ENCODE results near the gene ULBP1.
A peak's percentile ranks its signal among the peaks of the same experiment; 100 is the strongest.
"Not testable (repeated sequence)": the region's sequence is repeated elsewhere in the genome, so short reads cannot be mapped to it uniquely, and the experiment has no call there.

ULBP1 gene

DNA sequence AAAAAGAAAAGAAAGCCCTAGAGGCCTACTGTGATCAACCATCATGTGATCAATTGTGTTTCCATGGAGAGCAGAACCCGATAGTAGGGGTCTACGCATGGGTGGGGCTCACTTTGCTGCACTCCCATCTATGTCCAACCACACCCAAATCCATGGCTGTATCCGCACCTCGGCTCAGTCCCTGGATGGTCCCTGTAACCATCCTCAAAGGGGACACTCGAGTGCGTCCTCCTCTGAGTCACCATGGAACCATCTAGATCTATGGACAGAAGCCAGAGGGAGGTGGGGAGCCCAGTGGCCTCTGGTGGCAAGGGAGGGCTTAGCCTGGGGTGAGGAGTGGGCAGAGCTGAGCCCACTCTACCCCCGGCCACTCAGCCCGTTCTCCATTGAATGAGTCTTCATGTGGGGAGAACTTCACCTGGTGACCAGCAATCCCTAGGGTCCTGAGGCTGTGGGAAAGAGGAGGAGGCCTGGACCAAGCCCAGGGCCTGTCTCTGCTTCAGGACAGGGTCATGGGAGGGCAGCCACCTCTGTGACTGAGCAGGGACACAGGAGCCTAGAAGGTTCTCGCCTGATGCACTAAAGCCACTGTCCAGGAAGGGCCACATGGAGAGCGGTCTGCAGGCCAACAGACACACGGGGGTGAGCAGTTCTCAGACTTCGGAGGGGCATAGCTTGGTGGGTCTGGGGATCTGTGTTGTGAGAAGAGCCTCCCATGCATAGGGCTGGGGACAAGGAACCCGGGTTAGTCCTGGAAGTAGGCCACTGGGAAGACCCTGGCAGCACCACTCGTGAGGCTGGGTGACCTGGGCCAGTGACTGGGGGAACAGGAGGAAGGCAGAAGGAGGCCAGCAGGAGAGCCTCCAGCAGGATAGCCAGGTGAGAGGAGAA lies 42.3 kb downstream of the ULBP1 start:
- TF ChIP-seq, protein P1, sequence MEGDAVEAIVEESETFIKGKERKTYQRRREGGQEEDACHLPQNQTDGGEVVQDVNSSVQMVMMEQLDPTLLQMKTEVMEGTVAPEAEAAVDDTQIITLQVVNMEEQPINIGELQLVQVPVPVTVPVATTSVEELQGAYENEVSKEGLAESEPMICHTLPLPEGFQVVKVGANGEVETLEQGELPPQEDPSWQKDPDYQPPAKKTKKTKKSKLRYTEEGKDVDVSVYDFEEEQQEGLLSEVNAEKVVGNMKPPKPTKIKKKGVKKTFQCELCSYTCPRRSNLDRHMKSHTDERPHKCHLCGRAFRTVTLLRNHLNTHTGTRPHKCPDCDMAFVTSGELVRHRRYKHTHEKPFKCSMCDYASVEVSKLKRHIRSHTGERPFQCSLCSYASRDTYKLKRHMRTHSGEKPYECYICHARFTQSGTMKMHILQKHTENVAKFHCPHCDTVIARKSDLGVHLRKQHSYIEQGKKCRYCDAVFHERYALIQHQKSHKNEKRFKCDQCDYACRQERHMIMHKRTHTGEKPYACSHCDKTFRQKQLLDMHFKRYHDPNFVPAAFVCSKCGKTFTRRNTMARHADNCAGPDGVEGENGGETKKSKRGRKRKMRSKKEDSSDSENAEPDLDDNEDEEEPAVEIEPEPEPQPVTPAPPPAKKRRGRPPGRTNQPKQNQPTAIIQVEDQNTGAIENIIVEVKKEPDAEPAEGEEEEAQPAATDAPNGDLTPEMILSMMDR (IDR thresholded peaks at IDR 0.05; ENCODE audit: extremely low read depth, insufficient read depth, missing control alignments), result no peak
- in situ Hi-C loops (cut with MboI; ENCODE audit: low pct_unique_long_range_greater_than_20kb, low sequenced_read_pairs, unreplicated experiment), result loop anchor here (10.0 kb wide), 1 partner anchor 61 kb away; the partner anchor contains the start of gene ULBP2
- DNase-seq (ENCODE audit: low spot score), result no peak

DNA sequence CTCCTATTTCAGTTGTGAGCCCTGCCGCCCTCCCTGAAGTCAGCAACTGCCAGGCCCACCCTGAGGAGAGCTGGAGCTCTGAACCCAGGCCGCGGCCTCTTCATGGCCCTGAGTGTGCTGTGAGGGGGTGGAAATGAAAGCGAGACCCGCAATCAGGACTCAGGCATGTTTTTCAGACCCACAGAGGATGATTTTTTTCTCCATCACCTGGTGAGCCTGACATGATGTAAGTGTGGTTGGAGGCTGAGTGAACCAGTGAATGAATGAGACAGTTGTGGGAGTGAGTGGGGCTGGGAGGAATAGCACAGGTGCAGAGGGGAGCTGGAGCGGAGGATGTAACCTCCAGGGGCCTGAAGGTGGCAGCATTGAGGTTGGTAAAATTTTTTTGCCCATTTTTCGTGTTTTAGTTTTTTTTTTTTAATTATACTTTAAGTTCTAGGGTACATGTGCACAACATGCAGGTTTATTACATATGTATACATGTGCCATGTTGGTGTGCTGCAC lies 43.3 kb downstream of the ULBP1 start:
- TF ChIP-seq, protein P1 (IDR thresholded peaks at IDR 0.05; ENCODE audit: extremely low read depth, insufficient read depth, missing control alignments), result peak; percentile 51
- DNase-seq (ENCODE audit: low spot score), result peak; percentile 67
- in situ Hi-C loops (cut with MboI; ENCODE audit: low pct_unique_long_range_greater_than_20kb, low sequenced_read_pairs, unreplicated experiment), result loop anchor here (10.0 kb wide), 1 partner anchor 62 kb away; the partner anchor contains the start of gene ULBP2

DNA sequence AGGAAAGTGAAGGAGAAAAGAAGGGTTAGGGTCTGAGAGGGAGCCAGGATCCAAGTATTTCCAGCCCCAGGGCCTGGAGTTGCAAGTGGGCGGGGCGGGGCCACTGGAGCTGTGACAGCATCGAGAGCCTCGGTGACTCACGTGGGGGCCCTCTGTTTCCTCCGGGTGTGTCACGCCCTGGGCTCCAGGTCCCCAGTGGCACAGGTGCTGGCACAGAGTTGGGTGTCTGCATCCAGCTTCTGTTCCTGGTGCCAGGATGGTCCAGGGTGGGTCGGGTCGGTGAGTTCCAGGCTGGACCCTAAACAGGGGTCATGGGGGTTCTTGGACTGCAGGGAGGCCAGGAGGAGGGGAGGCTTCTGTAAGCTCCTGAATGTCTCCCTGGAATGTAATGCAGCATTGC lies 44.8 kb downstream of the ULBP1 start:
- in situ Hi-C loops (cut with MboI; ENCODE audit: low pct_unique_long_range_greater_than_20kb, low sequenced_read_pairs, unreplicated experiment), result loop anchor here (10.0 kb wide), 1 partner anchor 64 kb away; the partner anchor contains the start of gene ULBP2
- no peak for DNase-seq (ENCODE audit: low spot score)
- TF ChIP-seq, protein P1 (IDR thresholded peaks at IDR 0.05; ENCODE audit: extremely low read depth, insufficient read depth, missing control alignments), result no peak

DNA sequence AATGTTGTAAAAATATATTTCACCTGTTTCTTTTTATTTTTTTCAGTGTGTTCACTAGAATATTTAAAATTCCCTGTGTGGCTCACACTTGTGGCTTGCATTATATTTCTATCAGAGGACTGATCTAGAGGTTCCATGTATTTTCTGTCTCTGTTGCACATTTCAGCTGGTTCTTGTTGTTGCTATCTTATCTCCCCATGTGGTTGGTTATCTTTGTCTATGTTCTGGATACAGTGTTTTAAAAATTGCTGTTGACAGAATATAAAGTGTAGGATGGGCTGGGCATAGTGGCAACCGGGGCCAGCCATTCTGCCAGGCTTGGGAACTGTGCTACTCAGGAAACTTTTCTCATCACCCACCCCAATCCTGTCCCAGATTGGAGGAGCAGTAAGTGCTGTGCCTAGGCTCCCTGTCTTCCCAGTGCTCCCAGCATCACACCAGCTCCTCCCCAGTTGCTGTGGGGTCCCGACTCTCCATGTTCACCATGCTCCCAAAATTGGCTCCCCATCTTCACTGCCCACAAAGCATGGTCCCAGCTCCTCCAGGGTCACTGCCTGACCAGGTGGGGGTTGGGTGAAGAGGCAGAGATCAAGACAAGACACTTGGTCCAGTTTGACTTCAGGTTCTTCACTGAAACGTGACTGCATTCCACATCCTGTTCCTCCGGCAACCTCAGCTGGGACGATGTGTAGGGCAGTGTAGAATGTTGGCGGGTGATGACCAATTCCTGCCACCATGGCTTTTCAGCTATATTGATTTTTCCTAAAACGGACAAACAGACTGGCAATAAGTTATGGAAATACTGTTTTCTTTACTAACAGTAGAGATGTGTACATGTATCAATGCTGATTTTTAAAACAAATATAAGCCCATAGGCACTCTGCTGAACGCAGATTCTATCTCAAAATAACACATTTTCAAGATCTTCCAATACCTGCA lies 49.4 kb downstream of the ULBP1 start:
- DNase-seq (ENCODE audit: low spot score); in situ Hi-C loops (cut with MboI; ENCODE audit: low pct_unique_long_range_greater_than_20kb, low sequenced_read_pairs, unreplicated experiment): not testable (repeated sequence)

DNA sequence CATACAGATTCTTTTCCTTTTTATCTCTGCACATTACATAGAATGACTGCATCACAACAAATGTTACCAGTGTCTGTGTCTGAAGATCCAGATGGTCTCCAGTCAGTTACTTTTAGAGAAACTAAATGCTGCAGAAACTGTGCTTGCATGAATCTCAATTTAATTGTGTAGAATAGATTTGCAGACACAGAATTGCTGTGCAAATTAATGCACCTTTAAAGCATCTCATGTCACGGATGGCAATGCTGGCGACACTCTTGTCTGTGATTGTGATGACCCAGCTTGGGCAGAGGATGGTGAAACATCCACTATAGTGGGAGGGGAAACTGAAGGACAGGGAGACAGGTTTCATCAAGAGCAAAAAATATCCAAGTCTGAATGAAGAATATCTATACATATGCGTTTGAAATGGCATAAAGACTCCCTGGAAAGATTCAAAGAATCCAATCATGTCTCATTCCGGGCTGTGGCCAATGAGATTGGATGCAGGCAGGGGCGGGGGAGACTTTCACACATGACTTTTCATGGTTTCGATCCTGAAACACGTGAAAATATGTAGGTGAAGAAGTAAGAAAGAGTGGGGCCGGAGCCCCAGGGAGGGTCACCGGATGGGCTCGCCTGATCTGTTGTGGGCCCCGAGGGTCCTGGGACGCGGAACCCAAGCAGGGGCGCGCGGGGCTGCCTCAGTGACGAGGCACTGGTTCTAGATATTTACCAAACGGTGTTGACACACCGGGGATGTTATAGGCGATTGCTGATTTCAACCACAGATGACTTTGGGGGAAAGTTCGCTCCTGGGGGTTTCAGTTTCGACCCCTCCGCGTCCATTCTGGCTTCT lies 50.3 kb downstream of the ULBP1 start:
- DNase-seq (ENCODE audit: low spot score); in situ Hi-C loops (cut with MboI; ENCODE audit: low pct_unique_long_range_greater_than_20kb, low sequenced_read_pairs, unreplicated experiment): not testable (repeated sequence)

DNA sequence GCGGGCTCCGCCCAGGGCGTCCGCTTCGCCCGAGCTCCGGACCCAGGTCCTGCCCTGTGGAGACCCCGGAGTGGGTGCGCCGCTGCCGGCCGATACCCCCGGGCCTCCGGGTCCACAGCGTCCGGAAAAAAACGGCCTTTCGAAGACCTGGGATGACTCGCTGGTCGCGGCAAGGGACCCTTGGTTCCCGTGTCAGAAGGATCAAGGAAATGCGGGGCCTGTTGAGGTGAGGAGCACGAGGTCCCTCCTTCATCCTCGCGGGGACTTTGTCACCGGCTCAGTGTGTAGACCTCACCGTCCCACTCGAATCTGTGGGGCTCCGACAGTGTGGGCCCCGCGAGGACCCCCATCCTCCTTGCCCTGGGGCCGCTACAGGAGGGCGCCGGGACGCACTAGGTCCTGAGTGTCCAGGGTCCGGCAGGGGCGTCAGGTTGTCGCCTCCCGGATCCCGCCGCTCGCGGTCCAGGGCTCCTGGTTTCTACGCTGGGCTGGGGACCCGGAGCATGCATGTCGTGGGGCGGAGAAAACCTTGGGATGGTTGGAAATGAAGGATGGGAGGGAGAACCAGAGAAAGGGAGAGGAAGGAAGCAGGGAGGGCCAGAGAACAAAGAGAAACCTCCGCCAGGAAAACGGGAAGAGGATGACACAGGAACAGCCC lies 51.0 kb downstream of the ULBP1 start:
- DNase-seq (ENCODE audit: low spot score); in situ Hi-C loops (cut with MboI; ENCODE audit: low pct_unique_long_range_greater_than_20kb, low sequenced_read_pairs, unreplicated experiment): not testable (repeated sequence)

DNA sequence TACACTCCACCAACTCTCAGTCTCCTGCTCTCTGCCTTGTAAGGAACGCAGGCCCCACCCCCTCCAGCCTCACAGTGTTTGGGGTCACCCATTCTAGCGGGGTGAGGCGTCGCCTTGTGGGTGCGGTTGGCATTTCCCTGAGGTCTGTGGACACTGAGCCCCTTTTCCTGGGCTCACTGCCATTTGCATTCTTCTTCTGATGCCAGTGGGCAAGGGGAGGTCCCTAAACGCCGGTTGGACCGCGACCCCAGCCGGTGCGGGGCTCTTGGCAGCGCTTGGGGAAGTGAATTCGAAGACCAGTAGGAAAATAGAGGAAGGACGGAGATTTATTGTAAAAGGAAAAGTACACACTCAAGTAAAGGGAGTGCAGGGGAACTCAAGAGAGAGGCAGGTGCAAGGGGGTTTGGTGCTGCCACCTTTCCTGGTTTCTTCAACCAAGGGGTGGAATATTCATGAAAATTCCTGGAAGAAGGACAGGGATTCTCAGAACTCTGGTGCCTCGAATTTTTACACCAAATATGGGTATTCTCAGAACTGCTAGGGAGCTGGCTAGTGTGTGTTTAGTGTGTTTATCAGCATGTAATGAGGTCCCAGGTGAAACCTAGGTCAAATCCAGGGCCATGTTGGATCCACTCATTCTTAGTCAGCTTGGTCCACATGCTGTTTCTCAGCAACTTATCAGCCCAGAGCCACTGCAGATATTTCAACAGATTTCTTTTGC lies 51.7 kb downstream of the ULBP1 start:
- in situ Hi-C loops (cut with MboI; ENCODE audit: low pct_unique_long_range_greater_than_20kb, low sequenced_read_pairs, unreplicated experiment); DNase-seq (ENCODE audit: low spot score): not testable (repeated sequence)
